Ascending aorta (tissue), 2 donors: ENCODE results near the gene GRID2. TPM values are rescaled to one million over a fixed set of nuclear protein-coding genes. Genes with fewer than 3 reads are reported as not detected.
"Not testable (repeated sequence)": the region's sequence is repeated elsewhere in the genome, so short reads cannot be mapped to it uniquely, and the experiment has no call there.

Experiments used
- DNase-seq, 2 donors: peaks; one replicate each; pipeline ENCODE4 v3.0.0-alpha.2; 2019; ENCODE audit warnings: low spot score in 2 of 2
- H3K27ac ChIP-seq, 2 donors: fragments of 200-600 bp; sonication (generic); one replicate each; pipeline ENCODE4 v1.5.1; 2016 to 2017; ENCODE audit warnings: mild to moderate bottlenecking in 1 of 2
- H3K27me3 ChIP-seq: fragments of 200-600 bp; sonication (generic); one replicate; pipeline ENCODE4 v1.5.1; 2017
- H3K36me3 ChIP-seq, 2 donors: fragments of 200-600 bp; sonication (generic); one replicate each; pipeline ENCODE4 v1.5.1; 2016
- H3K4me1 ChIP-seq, 2 donors: fragments of 200-600 bp; sonication (generic); one replicate each; pipeline ENCODE4 v1.5.1; 2016 to 2017; ENCODE audit warnings: mild to moderate bottlenecking in 1 of 2
- H3K4me3 ChIP-seq, 2 donors: fragments of 200-600 bp; sonication (generic); one replicate each; pipeline ENCODE4 v1.5.1; 2016 to 2017; ENCODE audit warnings: mild to moderate bottlenecking in 1 of 2
- H3K9me3 ChIP-seq, 2 donors: fragments of 200-600 bp; sonication (generic); one replicate each; pipeline ENCODE4 v1.5.1; 2016
- CTCF ChIP-seq, 3 experiments: fragments of 200-600 bp in 2 of 3; fragments of 450-650 bp in 1 of 3; sonication (generic) in 2 of 3; IDR thresholded peaks; one replicate each; pipeline ENCODE4 v1.5.1; 2016 to 2019; ENCODE audit warnings: antibody characterized with exemption in 3 of 3, mild to moderate bottlenecking in 1 of 3, moderate library complexity in 1 of 3
- intact Hi-C: fragments of 100-400 bp; cut with DNase I; formaldehyde crosslinking; loops from one replicate; pipeline ENCODE4 v1.15.1; 2023
- total RNA-seq: library from RNA; depleted of rRNA; stranded (reverse); fragments of >200 nt; gene quantifications from one replicate; pipeline ENCODE4 v1.1.0, GENCODE V29; 2016

The GRID2 gene
- total RNA-seq, 1 donor from 2014 or later: not detected

DNA sequence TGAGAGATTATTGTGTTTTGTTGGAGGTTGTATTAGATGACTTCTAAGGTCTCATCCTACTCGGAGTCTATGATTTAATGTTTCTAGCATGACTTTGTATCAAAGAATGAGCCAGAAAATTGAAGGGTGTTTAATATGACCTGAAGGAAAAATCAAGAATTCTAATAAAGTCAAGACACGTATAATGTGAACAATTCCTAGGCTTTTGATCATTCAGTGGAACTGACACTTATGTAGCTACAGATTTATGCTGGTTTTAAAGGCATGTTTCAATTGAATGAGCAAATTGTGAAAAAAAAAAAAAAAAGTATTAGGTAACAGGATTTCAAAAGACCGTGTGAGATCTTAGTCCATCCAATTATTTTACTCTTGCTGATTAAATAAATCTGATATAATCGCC, 64.9 kb downstream of the GRID2 start:
- DNase-seq: no peak
- TF ChIP-seq CTCF (IDR thresholded peaks at IDR 0.05): no peak
- no peaks in the 10 kb centered on the region for H3K27me3 ChIP-seq
- no peak overlapping the region for H3K4me3 ChIP-seq
- H3K36me3 ChIP-seq: no peaks in the 10 kb centered on the region
- no peaks in the 10 kb centered on the region for H3K4me1 ChIP-seq
- intact Hi-C loops: no loop called here
- H3K27ac ChIP-seq: no peak overlapping the region
- no peaks in the 10 kb centered on the region for H3K9me3 ChIP-seq

GRCh38 chr4:92381616-92382015, 77.8 kb downstream of the GRID2 start:
- H3K4me3 ChIP-seq: no peak overlapping the region
- H3K9me3 ChIP-seq: no peaks in the 10 kb centered on the region
- H3K27me3 ChIP-seq: no peaks in the 10 kb centered on the region
- H3K4me1 ChIP-seq: no peaks in the 10 kb centered on the region
- intact Hi-C loops: no loop called here
- TF ChIP-seq CTCF (IDR thresholded peaks at IDR 0.05): no peak
- H3K27ac ChIP-seq: no peak overlapping the region
- no peaks in the 10 kb centered on the region for H3K36me3 ChIP-seq
- no peak for DNase-seq

DNA sequence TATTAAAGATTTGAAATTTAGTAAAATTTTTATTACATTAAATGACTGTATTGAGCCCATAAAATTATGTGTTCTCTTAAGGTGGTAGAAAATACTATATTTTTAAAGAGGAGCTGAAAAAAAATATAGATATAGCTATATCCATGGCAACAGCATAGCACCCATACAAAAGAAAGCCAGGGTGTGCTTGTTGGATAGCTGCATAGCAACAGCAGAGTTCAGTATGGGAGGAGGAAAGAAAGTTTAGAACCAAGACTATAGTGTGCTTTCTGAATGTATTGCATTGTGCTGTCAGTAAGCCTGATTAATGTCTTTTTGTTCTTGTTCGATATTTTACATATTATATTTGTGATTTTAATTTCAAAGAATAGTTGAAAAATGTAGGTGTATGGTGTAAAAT, 78.4 kb downstream of the GRID2 start:
- intact Hi-C loops: no loop called here
- Histone ChIP-seq H3K27me3 (no peaks in the 10 kb centered on the region), H3K36me3 (no peaks in the 10 kb centered on the region), H3K4me1 (no peaks in the 10 kb centered on the region), H3K27ac (no peak overlapping the region), H3K9me3 (no peaks in the 10 kb centered on the region), H3K4me3 (no peak overlapping the region)
- no peak for TF ChIP-seq CTCF (IDR thresholded peaks at IDR 0.05)
- DNase-seq: no peak

DNA sequence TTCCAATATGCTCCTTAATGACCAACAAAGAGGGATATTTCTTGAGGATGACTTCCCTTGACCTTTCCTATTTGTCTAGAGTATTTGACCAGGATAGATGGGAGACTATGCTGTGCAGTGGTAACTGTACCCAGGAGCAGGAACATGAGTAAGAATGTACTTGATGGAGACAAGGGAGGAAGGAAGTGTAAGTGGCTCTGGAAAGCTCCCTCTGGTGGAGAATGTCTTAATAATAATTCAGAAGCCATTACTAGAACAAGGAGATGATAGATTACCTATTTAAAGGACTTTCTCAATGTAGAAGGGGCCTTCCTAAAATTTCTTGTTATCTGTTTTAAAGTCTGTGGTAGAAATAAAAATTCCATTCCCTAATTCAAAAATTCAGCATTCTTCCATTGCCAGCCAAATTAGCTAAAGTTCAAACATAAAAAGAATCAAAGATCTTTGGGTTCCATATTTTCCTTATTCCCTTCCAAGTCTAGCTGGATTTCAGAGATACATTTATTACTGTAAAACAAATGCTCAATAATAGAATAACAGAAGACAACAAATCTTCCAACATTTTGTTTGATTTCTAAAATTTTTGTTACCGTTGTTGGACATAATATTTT, 83.8 kb downstream of the GRID2 start:
- intact Hi-C loops: no loop called here

GRCh38 chr4:92399032-92399431, 95.3 kb downstream of the GRID2 start:
- Histone ChIP-seq H3K27me3 (no peaks in the 10 kb centered on the region), H3K4me1 (no peaks in the 10 kb centered on the region), H3K9me3 (no peaks in the 10 kb centered on the region), H3K36me3 (no peaks in the 10 kb centered on the region), H3K4me3 (no peak overlapping the region), H3K27ac (no peak overlapping the region)
- DNase-seq: no peak
- intact Hi-C loops: no loop called here
- TF ChIP-seq CTCF (IDR thresholded peaks at IDR 0.05): no peak

More for the DNA sequence above, 83.8 kb downstream of the GRID2 start:
- H3K9me3 ChIP-seq: no peaks in the 10 kb centered on the region
- DNase-seq: no peak
- no peaks in the 10 kb centered on the region for H3K27me3 ChIP-seq
- no peaks in the 10 kb centered on the region for H3K4me1 ChIP-seq
- H3K27ac ChIP-seq: no peak overlapping the region
- TF ChIP-seq CTCF (IDR thresholded peaks at IDR 0.05): peak in 2 of 3 experiments; percentile 13 to 41
- no peak overlapping the region for H3K4me3 ChIP-seq
- H3K36me3 ChIP-seq: no peaks in the 10 kb centered on the region

DNA sequence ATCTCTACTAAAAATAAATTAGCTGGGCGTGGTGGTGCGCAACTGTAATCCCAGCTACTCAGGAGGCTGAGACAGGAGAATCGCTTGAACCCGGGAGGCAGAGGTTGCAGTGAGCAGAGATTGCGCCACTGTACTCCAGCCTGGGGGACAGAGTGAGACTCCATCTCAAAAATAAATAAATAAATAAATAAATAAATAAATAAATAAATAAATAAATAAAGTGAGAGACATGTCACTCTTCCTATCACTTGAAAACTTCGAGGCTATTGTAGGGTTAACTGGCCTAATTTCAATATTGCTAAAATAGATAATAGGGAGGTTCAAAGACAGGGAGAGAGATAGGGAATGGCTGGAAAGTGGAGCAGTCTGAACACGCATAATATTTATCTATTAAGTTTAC, 99.8 kb downstream of the GRID2 start:
- intact Hi-C loops, H3K36me3 ChIP-seq, H3K4me1 ChIP-seq, H3K27me3 ChIP-seq, H3K27ac ChIP-seq, H3K4me3 ChIP-seq, H3K9me3 ChIP-seq, DNase-seq: not testable (repeated sequence)
